Activated CD8-positive, alpha-beta memory T cell treated with anti-CD3 and anti-CD28 coated beads for 1 hour (primary cell): Measurements from ENCODE around the gene OTUD1.
"Not testable (repeated sequence)": the region's sequence is repeated elsewhere in the genome, so short reads cannot be mapped to it uniquely, and the experiment has no call there.

Experiments
- DNase-seq, 2 donors: peaks; one replicate each; pipeline ENCODE4 v3.0.0-alpha.2; 2020; ENCODE audit warnings: low read depth in 1 of 2; ENCODE audit errors: extremely low read depth in 1 of 2

OTUD1 gene, protein sequence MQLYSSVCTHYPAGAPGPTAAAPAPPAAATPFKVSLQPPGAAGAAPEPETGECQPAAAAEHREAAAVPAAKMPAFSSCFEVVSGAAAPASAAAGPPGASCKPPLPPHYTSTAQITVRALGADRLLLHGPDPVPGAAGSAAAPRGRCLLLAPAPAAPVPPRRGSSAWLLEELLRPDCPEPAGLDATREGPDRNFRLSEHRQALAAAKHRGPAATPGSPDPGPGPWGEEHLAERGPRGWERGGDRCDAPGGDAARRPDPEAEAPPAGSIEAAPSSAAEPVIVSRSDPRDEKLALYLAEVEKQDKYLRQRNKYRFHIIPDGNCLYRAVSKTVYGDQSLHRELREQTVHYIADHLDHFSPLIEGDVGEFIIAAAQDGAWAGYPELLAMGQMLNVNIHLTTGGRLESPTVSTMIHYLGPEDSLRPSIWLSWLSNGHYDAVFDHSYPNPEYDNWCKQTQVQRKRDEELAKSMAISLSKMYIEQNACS

DNA sequence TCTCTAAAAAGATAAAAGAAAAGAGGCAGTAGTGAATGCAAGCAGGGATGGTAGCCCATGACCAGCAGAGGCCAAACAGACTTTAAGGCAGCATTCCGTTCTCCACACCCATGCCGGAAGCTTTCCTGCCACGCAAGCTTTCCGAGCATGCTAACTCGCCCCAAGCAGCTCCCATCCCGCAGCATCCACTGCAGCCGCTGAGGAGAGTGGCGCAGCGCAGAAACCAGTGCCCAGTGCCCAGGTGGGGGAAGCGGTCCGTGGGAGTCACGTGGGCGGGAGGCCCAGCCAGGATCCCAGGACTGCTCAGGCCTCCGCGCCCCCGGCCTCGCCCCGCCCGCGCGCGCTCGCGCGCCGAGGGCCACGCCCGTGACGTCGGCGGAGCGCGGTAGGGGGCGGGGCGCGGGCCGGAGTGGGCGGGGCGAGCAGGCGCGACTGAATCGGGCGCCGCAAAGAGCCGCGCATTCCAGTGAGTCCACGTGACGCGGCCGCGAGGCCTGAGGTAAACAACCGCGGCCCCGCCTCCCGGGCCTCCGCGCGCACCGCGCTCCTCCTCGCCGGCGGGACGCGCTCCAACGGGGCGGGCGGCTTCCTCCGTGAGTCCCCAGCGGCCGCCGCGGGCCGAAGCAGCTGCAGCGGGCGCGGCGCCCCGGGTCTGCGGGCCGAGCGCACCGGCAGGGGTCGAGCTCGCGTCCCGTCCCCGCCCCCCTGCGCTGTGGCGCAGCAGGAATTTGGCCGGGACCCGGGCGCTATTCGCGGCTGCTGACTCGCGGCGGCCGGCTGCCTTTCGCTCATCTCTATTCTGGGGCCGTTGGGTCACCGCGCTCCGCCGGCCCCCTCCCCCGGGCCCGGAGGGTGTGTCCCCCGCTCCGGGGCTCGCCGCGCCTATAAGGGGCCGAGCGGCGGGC is at the start of gene OTUD1:
OTUD1 (plus strand) TSS at position 529 of the 905 bp plus-strand sequence. CDS start 383 bp downstream, outside the sequence.
- DNase-seq, result peak; percentile 72 to 96

DNA sequence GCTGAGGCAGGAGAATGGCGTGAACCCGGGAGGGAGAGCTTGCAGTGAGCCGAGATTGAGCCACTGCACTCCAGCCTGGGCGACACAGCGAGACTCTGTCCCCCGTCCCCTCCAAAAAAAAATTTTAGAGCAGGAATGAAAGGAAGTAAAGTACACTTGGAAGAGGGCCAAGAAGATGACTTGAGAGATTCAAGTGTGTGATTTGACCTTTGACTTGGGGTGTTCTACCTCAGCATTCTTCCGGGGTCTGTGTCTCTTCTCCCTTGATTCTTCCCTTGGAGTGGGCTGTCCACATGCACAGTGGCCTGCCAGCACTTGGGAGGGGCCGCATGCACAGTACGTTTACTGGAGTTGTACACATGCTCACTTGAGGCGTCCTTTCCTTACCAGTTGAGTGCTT is 48.5 kb upstream of the OTUD1 start:
- not testable (repeated sequence) for DNase-seq

DNA sequence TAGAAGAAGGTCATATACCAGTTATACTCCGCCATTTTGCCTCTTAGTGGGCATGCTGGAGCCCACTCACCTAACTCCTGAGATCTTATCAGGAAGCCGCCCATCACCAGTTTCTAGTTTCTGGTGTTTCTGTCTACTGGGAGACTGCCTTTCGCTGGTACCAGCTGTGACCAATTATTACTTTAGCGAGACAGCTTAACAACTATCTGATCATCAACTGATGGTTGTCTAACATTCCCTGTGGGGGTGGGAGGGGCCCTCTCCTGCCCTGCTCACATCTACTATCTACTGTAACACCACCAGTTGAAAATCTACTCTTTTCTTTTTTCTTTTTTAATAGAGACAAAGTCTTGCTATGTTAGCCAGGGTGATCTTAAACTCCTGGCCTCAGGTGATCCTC is 48.1 kb upstream of the OTUD1 start:
- no peak for DNase-seq

DNA sequence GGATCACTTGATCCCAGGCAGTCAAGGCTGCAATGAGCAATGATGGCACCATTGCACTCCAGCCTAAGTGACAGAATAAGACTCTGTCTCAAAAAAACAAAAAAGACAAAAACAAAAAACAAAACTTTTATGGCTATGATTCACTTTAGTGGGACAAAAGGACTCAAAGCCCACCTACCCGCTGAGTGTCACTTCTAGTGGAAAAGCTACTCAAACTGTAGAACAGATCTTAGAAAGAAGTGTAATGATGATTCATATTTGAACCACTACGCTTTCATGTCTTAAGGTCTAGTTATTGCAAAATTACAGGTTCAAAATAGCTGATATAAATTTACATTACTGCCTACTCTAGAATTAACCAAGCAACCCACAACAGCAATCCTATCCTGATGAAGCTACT is 47.1 kb upstream of the OTUD1 start:
- no peak for DNase-seq

DNA sequence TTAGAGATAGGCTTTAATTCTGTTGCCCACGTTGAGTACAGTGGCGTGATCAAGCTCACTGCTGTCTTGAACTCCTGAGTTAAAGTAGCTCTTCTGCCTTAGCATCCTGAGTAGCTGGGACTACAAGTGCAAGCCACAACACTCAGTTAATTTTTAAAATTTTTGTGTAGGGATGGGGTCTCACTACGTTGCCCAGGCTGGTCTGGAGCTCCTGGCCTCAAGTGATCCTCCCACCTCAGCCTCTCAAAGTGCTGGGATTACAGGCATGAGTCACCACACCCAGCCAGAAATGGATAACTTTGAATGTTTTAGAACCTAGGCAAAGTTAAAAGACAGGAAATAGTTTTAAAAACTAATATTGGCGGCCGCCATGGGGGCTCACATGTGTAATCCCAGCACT is 43.9 kb upstream of the OTUD1 start:
- no peak for DNase-seq

DNA sequence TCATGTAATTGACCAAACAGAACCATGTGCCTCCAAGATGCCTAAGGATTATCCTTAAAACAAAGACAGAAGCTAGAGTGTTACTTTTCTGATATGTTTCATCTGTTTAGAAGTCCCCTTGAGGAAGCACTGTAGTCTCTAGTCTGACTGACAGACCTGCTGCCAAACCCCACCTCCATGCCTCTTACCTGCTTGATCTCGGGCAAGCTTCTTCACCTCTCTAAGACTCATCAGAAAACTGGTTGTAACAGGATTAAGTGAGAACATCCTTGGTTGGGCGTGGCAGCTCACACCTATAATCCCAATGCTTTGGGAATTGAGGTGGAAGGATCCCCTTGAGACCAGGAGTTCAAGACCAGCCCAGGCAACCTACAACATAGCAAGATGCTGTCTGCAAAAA is 42.2 kb upstream of the OTUD1 start:
- DNase-seq, result no peak

DNA sequence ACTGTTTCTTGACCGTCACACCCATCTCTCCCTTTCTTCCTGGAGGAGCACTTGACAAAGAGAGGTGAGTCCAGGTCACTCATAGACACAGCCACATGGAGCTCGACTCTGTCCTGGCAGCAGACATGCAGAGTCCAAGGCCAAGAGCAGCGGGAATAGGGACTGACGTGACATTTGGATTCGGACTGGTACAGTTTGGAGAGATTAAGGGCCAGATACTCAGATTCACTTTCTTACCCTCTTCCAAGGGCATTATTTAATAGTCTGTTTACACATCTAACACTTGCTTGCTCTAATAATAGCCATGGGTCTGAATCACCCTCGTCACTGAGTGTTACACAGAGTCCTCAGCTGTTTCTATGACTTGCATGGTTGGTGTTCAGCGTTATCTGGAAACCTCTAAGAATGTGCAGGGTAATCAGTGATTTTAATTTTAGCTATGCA is 39.2 kb upstream of the OTUD1 start:
- no peak for DNase-seq

DNA sequence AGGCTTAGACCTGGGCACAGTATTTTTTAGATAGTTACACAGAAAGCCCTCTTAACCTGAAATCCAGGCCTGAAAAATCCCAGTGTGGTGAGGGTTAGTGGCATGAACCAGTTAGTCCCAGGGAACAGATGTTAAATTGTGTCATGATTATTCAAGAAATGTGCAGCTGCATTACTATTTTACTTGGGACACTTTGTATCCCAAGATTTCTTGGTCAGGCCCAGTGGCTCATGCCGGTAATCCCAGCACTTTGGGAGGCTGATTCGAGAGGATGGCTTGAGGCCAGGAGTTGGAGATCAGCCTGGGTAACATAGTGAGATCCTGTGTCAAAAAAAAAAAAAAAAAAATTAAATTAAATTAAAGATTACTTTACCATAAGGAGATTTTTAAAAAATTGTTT is 36.0 kb upstream of the OTUD1 start:
- DNase-seq, result no peak

DNA sequence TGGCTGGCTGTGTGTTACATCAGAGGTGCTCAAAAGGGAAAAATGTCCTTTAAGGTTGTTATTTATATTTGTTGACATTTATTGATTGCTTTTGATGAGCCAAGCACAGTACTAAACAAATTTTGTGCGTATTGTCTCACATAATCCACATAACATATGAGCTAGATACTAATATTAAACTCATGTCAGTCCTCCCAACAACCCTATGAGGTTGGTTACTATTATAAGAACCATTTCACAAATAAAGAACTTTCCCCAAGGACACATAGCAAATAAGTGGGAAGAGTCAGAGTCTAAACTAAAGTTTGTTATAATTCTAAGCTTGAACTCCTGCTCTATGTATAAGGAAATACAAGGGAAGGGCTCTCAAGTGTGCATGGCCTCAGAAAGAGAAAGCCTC is 35.6 kb upstream of the OTUD1 start:
- no peak for DNase-seq

DNA sequence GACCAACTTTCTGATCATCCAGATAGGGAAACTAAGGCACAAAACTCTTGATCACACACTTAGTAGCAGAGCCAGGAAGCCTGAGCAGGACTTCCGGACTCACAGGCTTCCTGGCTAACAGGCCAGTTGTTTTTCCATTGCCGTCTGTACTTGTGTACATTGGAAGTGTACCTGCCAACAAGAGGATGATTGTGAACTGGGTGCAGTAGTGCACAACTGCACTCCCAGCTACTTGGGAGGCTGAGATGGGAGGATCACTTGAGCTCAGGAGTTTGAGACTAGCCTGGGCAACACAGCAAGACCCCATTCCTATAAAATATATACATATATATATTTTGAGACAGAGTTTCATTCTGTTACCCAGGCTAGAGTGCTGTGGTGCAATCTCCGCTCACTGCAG is 35.2 kb upstream of the OTUD1 start:
- DNase-seq, result no peak

DNA sequence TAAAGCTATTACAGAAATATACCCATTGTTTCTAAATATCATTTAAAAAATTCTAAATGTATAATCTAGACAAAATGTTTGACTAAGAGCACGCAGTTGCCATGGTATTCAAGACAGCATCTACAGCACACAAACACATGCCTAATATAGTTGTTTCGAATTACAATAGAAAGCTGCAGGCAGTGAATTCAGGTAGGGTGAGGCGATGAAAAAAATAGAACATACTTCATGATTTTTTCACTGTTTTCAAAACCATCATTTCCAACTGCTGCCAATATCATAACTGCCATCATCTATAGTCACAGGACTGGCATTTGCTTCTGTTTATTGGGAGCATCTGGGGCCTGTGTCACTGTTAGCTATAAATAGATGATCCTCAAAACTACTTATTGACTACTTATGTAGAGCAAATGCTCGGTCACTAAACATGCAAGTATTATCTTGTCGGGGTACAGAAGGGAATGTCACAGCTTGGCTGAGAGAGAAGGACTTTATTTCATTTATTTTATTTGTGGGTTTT is 34.4 kb upstream of the OTUD1 start:
- DNase-seq, result no peak

DNA sequence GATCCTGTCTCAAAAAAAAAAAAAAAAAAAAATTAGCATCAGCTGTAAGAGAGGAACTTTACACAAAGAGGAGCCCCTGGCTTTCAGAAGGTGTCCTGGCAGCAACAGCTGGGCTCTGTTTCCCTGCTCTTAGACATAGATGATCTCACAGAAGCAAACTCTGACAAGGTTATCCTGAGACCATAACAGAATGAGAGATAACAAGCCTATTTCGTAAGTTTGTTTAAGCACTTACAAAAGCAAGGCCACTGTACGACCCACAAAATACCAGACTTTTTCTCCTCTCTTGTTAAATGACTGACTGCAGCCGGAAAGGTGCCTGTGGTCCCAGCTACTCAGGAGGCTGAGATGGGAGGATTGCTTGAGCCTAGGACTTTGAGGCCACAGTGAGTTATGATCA is 33.3 kb upstream of the OTUD1 start:
- DNase-seq, result no peak

DNA sequence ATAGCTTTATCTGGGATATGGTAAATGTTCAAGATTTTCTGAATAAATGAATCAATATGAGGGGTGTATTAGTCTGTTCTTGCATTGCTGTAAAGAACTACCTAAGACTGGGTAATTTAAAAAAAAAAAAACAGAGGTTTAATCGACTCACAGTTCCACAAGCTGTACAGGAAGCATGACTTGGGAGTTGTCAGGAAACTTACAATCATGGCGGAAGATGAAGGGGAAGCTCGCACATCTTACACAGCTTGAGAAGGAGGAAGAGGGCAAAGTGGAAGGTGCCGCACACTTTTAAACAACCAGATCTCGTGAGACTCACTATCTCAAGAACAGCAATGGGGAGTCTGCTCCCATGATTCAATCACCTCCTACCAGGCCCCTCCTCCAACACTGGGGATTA is 32.5 kb upstream of the OTUD1 start:
- no peak for DNase-seq

DNA sequence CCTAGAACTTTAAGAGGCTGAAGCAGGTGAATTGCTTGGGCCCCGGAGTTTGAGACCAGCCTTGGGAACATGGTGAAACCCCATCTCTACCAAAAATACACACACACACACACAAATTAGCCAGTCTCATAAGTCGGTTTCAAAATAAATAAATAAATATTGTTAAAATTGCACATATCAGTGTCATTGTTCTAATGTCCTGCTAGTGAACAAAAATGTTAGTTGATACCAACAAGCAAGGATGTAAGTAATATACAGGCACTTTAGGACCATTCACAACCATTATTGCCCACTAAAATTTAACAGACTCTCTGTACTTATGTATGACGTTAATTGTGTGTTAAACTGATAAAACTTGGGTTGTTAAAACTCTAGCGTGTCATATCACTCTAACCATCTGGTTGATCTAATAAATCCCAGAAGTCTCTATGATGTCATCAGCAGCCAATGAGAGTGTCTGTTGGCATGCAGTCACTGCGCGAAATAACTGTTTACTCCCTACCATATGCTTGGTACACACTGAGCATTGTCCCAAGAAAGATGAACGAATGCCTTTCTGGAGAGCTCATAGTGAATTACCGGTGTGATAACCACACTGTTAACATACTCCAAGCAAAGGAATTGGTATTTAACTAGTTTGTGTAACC is 30.4 kb upstream of the OTUD1 start:
- no peak for DNase-seq

DNA sequence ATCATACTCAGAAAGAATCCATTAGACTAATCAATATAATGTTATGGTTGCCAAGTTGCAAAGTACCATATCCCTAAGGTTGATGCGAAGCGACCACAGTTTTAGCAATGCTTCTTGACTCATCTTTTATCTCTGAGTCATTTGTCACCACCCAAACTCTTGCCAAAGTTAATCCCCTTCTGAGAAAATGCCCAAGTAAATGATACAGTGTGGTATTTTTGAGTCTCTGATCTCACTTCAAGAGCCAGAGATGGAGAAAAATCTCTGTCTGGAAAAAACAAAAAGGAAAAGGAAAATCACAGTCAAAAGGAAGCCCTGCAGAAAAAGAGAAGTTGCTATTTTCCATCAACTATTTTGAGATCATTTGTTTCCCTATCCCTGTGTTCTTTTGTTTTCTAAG is 26.7 kb upstream of the OTUD1 start:
- DNase-seq, result no peak

DNA sequence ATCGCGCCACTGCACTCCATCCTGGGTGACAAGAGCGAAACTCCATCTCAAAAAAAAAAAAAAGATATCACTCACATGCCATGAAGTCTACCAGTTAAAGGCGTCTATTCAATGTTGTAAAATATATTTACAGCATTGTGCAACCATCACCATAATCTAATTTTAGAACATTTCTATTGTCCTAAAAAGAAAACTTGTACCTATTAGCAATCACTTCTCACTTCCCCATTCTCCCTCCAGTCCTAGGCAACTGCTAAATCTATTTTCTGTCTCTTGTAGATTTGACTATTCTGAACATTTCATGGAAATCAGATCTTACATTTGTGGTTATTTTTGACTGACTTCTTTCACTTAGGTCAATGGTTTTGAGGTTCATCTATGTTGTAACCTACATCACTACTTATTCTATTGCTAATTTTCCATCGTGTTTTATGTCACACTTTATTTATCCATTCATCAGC is 25.2 kb upstream of the OTUD1 start:
- DNase-seq, result no peak

DNA sequence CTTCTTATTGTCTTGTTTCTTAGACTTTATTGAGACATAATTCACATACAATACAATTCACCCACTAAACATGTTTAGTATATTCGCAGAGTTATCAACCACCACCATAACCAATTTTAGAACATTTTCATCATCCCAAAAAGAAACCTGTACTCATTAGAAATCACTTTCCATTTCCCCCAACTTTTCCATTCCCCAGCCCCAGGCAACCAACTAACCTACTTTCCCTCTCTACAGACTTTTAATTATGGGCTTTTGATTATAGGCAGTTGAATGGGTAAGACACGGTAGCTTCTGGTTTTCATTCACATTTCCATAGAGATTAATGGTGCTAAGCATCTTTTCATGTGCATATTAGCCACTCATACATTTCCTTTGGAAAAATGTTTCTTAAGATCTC is 24.2 kb upstream of the OTUD1 start:
- no peak for DNase-seq

DNA sequence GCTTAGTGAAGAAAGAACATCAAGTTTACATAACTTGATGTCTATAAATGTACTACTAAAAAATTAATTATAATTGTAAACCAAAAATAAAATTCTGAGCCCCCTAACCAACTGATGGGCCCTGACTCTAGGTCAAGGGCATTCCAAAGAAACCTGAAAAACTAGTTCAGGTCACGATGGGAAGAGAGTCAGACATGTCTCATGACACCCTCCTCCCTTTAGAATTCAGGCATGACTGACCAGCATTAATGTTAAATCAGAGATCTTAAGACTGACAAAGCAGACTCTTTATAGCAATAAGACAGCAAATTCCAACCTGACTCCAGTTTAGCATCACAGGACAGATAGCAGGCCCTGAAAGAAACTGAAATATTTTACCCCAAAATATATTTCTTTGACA is 21.6 kb upstream of the OTUD1 start:
- DNase-seq, result no peak

DNA sequence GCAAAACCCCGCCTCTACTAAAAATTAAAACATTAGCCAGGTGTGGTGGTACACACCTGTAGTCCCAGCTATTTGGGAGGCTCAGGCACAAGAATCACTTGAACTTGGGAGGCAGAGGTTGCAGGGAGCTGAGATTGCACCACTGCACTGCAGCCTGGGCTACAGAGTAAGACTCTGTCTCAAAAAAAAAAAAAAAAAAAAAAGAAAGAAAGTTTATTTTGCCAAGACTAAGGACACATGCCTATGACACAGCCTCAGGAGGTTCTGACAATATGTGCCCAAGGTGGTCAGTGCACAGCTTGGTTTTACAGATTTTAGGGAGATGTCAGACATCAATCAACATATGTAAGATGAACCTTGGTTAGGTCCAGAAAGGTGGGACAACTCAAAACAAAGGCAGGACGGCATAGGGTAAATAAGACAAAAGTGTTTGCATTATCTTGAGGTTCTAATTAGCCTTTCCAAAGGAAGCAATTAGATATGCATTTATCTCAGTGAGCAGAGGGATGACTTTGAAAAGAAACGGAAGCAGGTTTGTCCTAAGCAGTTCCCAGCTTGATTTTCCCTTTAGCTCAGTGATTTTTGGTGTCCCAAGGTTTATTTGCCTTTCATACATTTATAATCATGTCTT is 20.7 kb upstream of the OTUD1 start:
- DNase-seq, result no peak

DNA sequence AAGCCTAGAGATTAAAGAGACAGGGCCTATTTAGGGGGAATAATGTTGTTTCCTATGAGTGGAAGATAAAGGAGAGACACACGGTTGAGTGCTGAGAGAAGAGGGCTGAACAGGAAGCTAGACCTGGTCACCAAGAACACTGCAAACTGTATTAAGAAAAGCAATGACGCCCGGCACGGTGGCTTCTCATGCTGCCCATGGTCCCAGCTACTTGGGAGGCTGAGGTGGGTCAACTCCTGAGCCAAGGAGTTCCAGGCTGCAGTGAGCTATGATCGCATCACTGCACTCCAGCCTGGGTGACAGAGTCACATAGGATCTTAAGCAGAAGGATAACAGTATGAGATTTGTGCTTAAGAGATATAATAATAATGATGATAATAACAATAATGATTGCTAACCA is 19.7 kb upstream of the OTUD1 start:
- DNase-seq, result no peak
